ENCODE data around the gene RBM19.

Gene RBM19, protein sequence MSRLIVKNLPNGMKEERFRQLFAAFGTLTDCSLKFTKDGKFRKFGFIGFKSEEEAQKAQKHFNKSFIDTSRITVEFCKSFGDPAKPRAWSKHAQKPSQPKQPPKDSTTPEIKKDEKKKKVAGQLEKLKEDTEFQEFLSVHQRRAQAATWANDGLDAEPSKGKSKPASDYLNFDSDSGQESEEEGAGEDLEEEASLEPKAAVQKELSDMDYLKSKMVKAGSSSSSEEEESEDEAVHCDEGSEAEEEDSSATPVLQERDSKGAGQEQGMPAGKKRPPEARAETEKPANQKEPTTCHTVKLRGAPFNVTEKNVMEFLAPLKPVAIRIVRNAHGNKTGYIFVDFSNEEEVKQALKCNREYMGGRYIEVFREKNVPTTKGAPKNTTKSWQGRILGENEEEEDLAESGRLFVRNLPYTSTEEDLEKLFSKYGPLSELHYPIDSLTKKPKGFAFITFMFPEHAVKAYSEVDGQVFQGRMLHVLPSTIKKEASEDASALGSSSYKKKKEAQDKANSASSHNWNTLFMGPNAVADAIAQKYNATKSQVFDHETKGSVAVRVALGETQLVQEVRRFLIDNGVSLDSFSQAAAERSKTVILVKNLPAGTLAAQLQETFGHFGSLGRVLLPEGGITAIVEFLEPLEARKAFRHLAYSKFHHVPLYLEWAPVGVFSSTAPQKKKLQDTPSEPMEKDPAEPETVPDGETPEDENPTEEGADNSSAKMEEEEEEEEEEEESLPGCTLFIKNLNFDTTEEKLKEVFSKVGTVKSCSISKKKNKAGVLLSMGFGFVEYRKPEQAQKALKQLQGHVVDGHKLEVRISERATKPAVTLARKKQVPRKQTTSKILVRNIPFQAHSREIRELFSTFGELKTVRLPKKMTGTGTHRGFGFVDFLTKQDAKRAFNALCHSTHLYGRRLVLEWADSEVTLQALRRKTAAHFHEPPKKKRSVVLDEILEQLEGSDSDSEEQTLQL

DNA sequence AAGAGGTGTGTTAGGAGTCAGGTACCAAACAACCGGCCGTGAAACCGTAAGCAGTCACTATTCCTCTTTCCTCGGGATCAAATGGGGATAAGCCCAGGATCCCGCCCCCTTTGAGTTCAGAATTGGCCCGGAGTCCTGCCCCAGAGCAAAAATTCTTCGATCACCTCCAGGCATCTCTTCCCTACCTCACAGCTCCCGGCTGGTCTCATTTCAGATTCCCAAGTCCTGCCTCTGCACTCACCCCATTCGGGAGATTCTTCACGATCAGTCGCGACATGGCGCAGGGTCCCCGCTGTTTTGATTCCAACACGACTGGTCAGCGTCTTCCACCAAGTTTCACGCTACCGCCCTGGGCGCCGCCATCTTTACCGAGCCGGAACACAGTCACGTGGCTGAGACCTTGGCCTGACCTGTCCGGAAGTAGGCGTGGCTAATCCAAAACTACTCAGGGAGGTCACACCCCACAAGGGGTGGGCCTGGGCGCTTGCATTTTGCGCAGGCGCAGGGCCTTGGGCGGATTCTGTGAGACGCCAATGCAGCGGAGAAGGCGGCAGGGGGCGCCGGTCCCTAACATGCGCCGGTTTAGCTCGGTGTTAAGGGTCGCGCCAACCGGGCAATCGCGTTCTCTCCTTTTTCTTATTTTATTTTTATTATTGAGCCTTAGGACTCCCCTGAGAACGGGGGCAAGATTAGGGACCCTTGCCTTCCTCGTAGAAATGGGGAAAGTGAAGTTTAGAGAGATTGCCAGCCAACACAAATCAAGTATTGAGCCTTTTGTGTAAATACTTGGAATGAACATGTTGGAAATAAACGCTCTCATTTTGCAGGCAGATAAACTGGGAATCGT lies at the start of gene RBM19:
Gene RBM19, minus strand, starts transcription at position 375 of the 847 bp plus-strand sequence. Its CDS starts 98 bp downstream, at position 277.
- DNase-seq (ENCODE audit: low read depth): peak; percentile 98
- H3K4me3 ChIP-seq (ENCODE audit: low read length): peak within 1 kb of the TSS; percentile 98
- TF ChIP-seq, protein P1, sequence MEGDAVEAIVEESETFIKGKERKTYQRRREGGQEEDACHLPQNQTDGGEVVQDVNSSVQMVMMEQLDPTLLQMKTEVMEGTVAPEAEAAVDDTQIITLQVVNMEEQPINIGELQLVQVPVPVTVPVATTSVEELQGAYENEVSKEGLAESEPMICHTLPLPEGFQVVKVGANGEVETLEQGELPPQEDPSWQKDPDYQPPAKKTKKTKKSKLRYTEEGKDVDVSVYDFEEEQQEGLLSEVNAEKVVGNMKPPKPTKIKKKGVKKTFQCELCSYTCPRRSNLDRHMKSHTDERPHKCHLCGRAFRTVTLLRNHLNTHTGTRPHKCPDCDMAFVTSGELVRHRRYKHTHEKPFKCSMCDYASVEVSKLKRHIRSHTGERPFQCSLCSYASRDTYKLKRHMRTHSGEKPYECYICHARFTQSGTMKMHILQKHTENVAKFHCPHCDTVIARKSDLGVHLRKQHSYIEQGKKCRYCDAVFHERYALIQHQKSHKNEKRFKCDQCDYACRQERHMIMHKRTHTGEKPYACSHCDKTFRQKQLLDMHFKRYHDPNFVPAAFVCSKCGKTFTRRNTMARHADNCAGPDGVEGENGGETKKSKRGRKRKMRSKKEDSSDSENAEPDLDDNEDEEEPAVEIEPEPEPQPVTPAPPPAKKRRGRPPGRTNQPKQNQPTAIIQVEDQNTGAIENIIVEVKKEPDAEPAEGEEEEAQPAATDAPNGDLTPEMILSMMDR (IDR thresholded peaks at IDR 0.05; ENCODE audit: insufficient read depth, low read depth, low read length, missing control alignments): peak; percentile 78

DNA sequence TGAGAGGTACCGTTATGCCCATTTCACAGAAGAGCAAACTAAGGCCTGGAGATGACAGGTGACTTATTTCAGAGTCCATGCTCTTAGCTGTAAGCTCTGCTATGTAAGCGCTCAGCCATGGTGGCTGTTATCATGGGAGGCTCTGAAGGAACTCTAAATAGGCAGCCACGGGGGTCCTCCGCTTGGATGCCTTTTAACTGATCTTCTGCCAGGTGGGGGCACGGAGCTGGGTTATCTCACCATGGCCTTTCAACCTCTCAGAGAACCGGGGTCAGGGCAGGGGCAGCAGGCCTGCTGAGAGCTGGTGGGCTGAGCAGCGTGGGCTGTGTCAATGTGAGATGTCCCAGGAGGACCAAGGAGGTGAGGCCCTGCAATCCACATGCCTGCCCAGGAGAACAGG lies 49.7 kb upstream of the RBM19 start:
- no peak for DNase-seq (ENCODE audit: low read depth)
- H3K4me3 ChIP-seq (ENCODE audit: low read length): no peak overlapping the region
- TF ChIP-seq, protein P1 (IDR thresholded peaks at IDR 0.05; ENCODE audit: insufficient read depth, low read depth, low read length, missing control alignments): no peak

DNA sequence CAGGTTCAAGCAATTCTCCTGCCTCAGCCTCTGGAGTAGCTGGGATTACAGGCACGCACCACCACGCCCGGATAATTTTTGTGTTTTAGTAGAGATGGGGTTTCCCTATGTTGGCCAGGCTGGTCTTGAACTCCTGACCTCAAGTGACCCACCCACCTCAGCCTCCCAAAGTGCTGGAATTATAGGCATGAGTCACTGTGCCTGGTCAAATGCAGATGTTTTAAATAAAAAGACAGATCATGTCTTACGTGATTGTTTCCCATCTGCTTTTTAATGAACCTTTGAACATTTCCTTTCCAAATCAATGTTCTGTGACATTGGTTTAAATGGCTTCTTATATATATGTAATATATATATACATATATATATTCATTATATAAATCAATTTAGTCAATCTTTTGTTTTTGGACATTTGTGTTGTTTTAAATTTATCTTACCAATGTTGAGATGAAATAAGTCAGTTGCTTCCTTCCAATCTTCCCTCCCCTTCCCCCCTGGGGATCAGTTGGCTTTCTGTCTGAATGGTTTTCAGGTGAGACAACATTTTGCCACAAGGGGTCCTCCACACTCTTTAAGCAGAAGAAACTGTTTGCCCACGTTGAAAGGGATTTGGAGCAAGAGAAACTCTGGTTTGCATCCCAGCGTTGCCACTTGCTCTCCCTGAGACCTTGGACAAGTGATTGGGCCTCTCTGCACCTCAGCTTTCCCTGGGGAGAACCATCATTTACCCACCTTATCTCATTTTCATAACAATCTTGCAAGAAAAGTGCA lies 47.6 kb upstream of the RBM19 start:
- no peak for DNase-seq (ENCODE audit: low read depth)
- TF ChIP-seq, protein P1 (IDR thresholded peaks at IDR 0.05; ENCODE audit: insufficient read depth, low read depth, low read length, missing control alignments): no peak
- H3K4me3 ChIP-seq (ENCODE audit: low read length): no peak overlapping the region

DNA sequence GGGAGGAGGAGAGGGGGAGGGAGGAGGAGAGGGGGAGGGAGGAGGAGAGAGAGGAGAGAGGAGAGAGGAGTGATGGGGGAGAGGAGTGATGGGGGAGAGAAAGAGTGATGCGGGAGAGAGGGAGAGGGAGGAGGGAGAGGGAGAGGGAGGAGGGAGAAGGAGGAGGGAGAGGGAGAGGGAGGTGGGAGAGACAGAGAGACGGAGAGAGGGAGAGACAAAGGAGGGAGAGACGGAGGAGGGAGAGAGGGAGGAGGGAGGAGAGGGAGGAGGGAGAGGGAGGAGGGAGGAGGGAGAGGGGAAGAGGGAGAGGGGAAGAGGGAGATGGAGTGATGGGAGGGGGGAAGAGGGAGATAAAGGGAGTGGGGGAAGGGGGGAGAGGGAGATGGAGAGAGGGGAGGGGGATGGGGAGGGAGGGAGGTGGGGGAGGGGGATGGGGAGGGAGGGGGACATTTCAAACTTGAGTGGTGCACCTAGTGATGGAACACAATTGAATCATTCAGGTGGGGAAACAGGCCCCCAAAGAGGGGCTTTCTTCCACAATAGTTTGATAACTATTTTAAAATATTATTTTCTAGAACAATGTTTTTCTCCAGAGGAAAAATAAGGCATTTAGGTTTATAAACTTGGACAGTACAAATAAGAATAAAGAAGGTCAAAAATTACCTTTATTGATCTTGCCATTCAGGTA lies 46.8 kb upstream of the RBM19 start:
- no peak for DNase-seq (ENCODE audit: low read depth)
- H3K4me3 ChIP-seq (ENCODE audit: low read length): no peak overlapping the region
- TF ChIP-seq, protein P1 (IDR thresholded peaks at IDR 0.05; ENCODE audit: insufficient read depth, low read depth, low read length, missing control alignments): no peak

DNA sequence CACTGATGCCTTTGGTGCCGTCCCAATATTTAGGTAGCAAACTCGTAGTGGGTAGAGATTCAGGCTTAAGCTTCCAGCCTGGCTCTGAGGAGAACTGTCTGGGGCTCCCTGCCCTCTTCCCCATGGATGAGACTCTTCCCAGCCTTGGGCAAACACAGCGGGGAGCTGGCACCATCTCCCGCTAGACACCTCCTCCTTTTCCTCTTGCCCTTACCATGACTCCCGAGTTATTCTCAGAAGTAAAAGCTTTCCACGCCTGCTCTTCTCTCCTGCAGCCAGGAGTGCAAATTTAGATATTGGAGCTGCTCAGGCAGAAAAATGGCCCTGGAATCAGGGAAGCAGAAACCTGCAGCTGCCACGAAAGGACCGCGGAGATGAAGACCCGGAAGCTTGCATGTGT lies 45.6 kb upstream of the RBM19 start:
- DNase-seq (ENCODE audit: low read depth): no peak
- H3K4me3 ChIP-seq (ENCODE audit: low read length): no peak overlapping the region
- TF ChIP-seq, protein P1 (IDR thresholded peaks at IDR 0.05; ENCODE audit: insufficient read depth, low read depth, low read length, missing control alignments): no peak
